ENCODE data around the gene ZC3H7A.

The ZC3H7A gene

GRCh38 chr16:11740567-11740966 is 56.5 kb downstream of the ZC3H7A start:
- TF ChIP-seq TAF1 (IDR thresholded peaks at IDR 0.05; ENCODE audit: borderline replicate concordance, low read depth, low read length) (no peak), POLR2AphosphoS5 (IDR thresholded peaks at IDR 0.05; ENCODE audit: low read depth, low read length) (no peak), POLR2A (IDR thresholded peaks at IDR 0.05; ENCODE audit: low read depth, low read length) (no peak)
- FAIRE-seq, result no peak
- DNase-seq (ENCODE audit: insufficient read length), result no peak

- no peak for TF ChIP-seq POLR2AphosphoS5 (IDR thresholded peaks at IDR 0.05; ENCODE audit: low read depth, low read length)
- no peak for TF ChIP-seq TAF1 (IDR thresholded peaks at IDR 0.05; ENCODE audit: borderline replicate concordance, low read depth, low read length)
- no peak for TF ChIP-seq POLR2A (IDR thresholded peaks at IDR 0.05; ENCODE audit: low read depth, low read length)
- FAIRE-seq, result peak; percentile 58
- DNase-seq (ENCODE audit: insufficient read length), result no peak
Measured at GRCh38 chr16:11738742-11739544, 58.1 kb downstream of the ZC3H7A start.

GRCh38 chr16:11737713-11738112 is 59.3 kb downstream of the ZC3H7A start:
- no peak for DNase-seq (ENCODE audit: insufficient read length)
- TF ChIP-seq POLR2AphosphoS5 (IDR thresholded peaks at IDR 0.05; ENCODE audit: low read depth, low read length) (no peak), POLR2A (IDR thresholded peaks at IDR 0.05; ENCODE audit: low read depth, low read length) (no peak), TAF1 (IDR thresholded peaks at IDR 0.05; ENCODE audit: borderline replicate concordance, low read depth, low read length) (no peak)
- FAIRE-seq, result no peak

GRCh38 chr16:11736903-11737302 is 60.2 kb downstream of the ZC3H7A start:
- no peak for FAIRE-seq
- no peak for DNase-seq (ENCODE audit: insufficient read length)

GRCh38 chr16:11735787-11736186 is 61.3 kb downstream of the ZC3H7A start:
- TF ChIP-seq POLR2A (IDR thresholded peaks at IDR 0.05; ENCODE audit: low read depth, low read length) (no peak), POLR2AphosphoS5 (IDR thresholded peaks at IDR 0.05; ENCODE audit: low read depth, low read length) (no peak), TAF1 (IDR thresholded peaks at IDR 0.05; ENCODE audit: borderline replicate concordance, low read depth, low read length) (no peak)
- FAIRE-seq, result no peak
- DNase-seq (ENCODE audit: insufficient read length), result no peak

More at GRCh38 chr16:11736903-11737302, 60.2 kb downstream of the ZC3H7A start:
- TF ChIP-seq TAF1 (IDR thresholded peaks at IDR 0.05; ENCODE audit: borderline replicate concordance, low read depth, low read length) (no peak), POLR2AphosphoS5 (IDR thresholded peaks at IDR 0.05; ENCODE audit: low read depth, low read length) (no peak)

GRCh38 chr16:11734653-11735043 is 62.4 kb downstream of the ZC3H7A start:
- FAIRE-seq, result no peak

GRCh38 chr16:11734025-11734652 is 62.9 kb downstream of the ZC3H7A start:
- DNase-seq (ENCODE audit: insufficient read length) (no peak), FAIRE-seq (peak; percentile 74)
- TF ChIP-seq POLR2AphosphoS5 (IDR thresholded peaks at IDR 0.05; ENCODE audit: low read depth, low read length) (no peak), POLR2A (IDR thresholded peaks at IDR 0.05; ENCODE audit: low read depth, low read length) (no peak), TAF1 (IDR thresholded peaks at IDR 0.05; ENCODE audit: borderline replicate concordance, low read depth, low read length) (no peak)

More at GRCh38 chr16:11734653-11735043, 62.4 kb downstream of the ZC3H7A start:
- no peak for DNase-seq (ENCODE audit: insufficient read length)
- TF ChIP-seq TAF1 (IDR thresholded peaks at IDR 0.05; ENCODE audit: borderline replicate concordance, low read depth, low read length) (no peak), POLR2AphosphoS5 (IDR thresholded peaks at IDR 0.05; ENCODE audit: low read depth, low read length) (0 out of 2 replicates have a peak, but pooled peaks have one; percentile 23)

GRCh38 chr16:11731222-11731621 is 65.8 kb downstream of the ZC3H7A start:
- no peak for DNase-seq (ENCODE audit: insufficient read length)

GRCh38 chr16:11729787-11730186 is 67.3 kb downstream of the ZC3H7A start:
- DNase-seq (ENCODE audit: insufficient read length), result no peak
- no peak for FAIRE-seq
- TF ChIP-seq POLR2A (IDR thresholded peaks at IDR 0.05; ENCODE audit: low read depth, low read length) (no peak), TAF1 (IDR thresholded peaks at IDR 0.05; ENCODE audit: borderline replicate concordance, low read depth, low read length) (no peak), POLR2AphosphoS5 (IDR thresholded peaks at IDR 0.05; ENCODE audit: low read depth, low read length) (no peak)

More at GRCh38 chr16:11731222-11731621, 65.8 kb downstream of the ZC3H7A start:
- FAIRE-seq, result no peak
- TF ChIP-seq POLR2A (IDR thresholded peaks at IDR 0.05; ENCODE audit: low read depth, low read length) (no peak), POLR2AphosphoS5 (IDR thresholded peaks at IDR 0.05; ENCODE audit: low read depth, low read length) (no peak), TAF1 (IDR thresholded peaks at IDR 0.05; ENCODE audit: borderline replicate concordance, low read depth, low read length) (no peak)

GRCh38 chr16:11727796-11728543 is 69.1 kb downstream of the ZC3H7A start:
- no peak for FAIRE-seq
- no peak for DNase-seq (ENCODE audit: insufficient read length)
- TF ChIP-seq POLR2A (IDR thresholded peaks at IDR 0.05; ENCODE audit: low read depth, low read length) (no peak), POLR2AphosphoS5 (IDR thresholded peaks at IDR 0.05; ENCODE audit: low read depth, low read length) (no peak), TAF1 (IDR thresholded peaks at IDR 0.05; ENCODE audit: borderline replicate concordance, low read depth, low read length) (no peak)

- TF ChIP-seq TAF1 (IDR thresholded peaks at IDR 0.05; ENCODE audit: borderline replicate concordance, low read depth, low read length), result no peak
- TF ChIP-seq POLR2AphosphoS5 (IDR thresholded peaks at IDR 0.05; ENCODE audit: low read depth, low read length), result no peak
- TF ChIP-seq POLR2A (IDR thresholded peaks at IDR 0.05; ENCODE audit: low read depth, low read length), result no peak
- DNase-seq (ENCODE audit: insufficient read length), result no peak
- no peak for FAIRE-seq
Measured at GRCh38 chr16:11726008-11726407, 71.0 kb downstream of the ZC3H7A start.
